Measurements from ENCODE around the gene BCAS4.

Gene BCAS4

GRCh38 chr20:50823319-50823718, 28.5 kb downstream of the BCAS4 start:
- no peak for DNase-seq (ENCODE audit: low spot score)

DNA sequence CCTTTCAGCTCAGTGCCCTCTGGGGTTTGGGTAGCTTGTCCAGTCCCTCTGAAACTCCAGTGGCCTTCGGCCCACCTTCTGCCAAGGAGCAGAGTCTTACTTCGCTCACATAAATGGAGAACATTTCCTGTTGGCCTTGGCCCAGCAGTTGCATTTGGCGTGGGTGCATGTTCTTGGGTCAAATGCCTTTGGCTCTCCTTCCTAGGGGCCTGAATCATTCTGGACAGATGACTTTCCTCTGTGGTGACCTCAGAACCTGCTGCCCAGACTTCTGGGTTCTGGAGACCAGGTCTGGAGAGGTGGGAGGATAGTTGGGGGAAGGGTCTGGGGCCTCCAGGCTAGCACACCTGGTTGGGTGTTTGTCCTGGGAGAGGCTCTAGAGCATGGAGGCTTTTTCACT, 29.3 kb downstream of the BCAS4 start:
- DNase-seq (ENCODE audit: low spot score), result peak; percentile 48

GRCh38 chr20:50826121-50826520, 31.3 kb downstream of the BCAS4 start:
- DNase-seq (ENCODE audit: low spot score), result no peak

GRCh38 chr20:50828363-50829136, 33.7 kb downstream of the BCAS4 start:
- no peak for DNase-seq (ENCODE audit: low spot score)

DNA sequence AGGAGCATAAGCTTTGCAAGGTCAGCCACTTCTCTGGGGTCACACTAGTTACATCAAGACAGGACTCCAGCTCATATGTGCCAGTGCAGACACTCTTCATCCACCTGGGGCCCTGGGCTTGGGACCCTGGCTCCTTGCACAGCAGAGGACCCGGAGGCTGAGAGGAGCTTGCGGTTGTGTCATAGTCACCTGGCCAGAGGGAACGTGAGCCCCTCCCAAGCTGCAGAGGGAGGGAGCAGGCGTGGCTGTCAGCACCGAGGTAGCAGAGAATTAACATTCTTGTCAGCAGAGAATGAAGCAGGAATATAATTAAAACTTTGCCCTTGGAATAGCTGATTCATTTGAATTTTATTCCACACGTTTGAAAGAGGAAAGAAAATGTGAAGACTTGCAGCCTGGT, 36.8 kb downstream of the BCAS4 start:
- DNase-seq (ENCODE audit: low spot score), result no peak

DNA sequence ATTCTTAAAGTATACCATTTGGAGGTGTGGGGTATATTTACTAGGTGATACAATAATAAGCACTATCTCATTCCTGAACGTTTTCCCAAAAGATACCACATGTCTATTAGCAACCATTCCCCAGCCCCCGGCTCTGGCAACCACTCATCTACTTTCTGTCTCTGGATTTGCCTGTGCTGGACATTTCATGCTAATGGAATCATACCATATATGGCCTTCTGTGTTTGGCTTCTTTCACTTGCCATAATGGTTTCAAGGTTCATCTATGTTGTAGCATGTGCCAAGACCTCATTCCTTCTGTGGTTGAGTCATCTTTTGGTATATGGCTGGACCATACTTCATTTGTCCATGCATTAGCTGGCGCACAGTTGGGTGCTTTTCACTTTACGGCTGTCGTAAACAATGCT, 39.7 kb downstream of the BCAS4 start:
- DNase-seq (ENCODE audit: low spot score), result no peak

- DNase-seq (ENCODE audit: low spot score), result no peak
These were observed 42.9 kb downstream of the BCAS4 start for GRCh38 chr20:50837532-50838321.

- DNase-seq (ENCODE audit: low spot score), result no peak
These were observed 43.4 kb downstream of the BCAS4 start for GRCh38 chr20:50838322-50838625.

GRCh38 chr20:50838707-50839385, 44.0 kb downstream of the BCAS4 start:
- no peak for DNase-seq (ENCODE audit: low spot score)

DNA sequence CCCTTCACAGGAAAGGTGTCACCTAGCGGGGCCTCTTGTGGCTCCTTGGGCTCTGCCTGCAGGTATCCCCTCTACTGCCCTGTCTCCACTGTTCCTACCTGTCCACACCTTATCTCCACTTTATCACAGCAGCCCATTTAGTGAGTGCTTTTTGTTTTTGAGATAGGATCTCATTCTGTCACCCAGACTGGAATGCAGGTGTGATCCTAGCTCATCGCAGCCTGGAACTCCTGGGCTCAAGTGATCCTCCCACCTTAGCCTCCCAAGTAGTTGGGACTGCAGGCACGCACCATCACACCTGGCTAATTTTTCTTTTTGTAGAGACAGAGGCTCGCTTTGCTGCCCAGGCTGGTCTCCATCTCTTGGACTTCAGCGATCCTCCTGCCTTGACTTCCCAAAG, 48.0 kb downstream of the BCAS4 start:
- no peak for DNase-seq (ENCODE audit: low spot score)

DNA sequence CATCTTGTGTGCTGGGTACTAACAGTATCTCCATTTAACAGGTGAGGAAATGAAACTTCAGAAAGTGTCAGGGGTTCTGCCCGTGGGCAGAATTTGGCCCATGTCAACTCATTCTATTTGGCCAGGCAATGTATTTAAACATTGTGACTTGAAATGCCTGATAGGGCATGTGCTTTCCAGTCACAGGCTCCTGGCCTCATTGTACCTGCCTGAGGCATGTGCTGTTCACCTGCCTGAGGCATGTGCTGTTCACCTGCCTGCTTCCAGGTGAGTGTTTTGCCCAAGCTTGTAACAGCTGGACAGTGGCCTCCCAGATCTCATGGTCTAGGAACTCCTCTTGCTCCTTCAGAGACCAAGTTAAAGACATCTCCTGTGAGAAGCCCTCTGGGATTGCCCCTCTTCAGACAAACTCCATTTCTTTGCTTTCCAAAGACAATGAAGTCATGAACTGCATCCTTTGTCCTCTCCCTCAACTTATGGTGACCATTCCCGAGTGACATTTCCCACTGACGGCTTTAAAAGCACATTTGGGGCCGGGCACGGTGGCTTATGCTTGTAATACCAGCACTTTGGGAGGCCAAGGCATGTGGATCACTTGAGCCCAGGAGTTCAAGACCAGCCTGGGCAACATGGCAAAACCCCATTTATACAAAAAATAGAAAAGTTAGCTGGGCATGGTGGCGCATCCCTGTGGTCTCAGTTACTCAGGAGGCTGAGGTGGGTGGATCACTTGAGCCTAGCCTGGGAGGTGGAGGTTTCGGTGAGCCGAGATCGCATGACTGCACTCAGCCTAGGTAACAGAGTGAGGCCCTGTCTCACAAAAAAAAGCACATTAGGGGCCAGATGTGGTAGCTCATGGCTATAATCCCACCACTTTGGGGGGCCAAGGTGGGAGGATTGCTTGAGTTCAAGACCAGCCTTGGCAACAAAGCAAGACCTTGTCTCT, 48.7 kb downstream of the BCAS4 start:
- no peak for DNase-seq (ENCODE audit: low spot score)

GRCh38 chr20:50844430-50845100, 49.7 kb downstream of the BCAS4 start:
- DNase-seq (ENCODE audit: low spot score), result peak; percentile 80

DNA sequence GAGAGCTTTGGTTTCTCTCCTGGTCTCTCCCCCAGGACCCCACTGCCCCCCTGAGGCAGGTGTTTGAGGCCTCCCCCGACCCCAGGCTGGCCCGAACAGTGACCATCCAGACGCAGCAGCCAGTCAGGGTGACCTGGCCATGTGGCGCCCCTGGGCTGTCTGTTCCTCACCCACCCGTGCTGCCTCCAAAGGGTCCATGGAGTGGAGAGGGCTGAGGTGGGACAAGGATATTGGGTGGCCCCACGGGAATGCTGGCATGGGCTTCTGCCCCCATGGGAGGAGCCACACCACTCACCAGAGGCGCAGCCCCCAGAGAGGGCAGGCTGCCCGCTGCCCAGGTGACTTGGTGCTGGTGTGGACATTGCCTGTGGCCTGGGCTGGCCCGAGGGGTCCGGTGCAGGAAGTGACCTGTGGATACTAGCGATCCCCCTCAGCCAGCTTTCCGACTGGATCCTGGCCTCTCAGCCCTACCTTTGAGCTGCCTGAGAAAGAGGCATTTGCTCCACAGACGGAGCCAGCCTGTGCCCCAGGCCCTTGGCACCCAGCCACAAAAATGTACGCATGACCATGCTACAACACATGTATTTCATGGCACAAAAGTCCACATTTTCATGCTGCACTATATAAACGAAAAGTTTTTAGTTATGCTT, 50.8 kb downstream of the BCAS4 start:
- DNase-seq (ENCODE audit: low spot score), result no peak

DNA sequence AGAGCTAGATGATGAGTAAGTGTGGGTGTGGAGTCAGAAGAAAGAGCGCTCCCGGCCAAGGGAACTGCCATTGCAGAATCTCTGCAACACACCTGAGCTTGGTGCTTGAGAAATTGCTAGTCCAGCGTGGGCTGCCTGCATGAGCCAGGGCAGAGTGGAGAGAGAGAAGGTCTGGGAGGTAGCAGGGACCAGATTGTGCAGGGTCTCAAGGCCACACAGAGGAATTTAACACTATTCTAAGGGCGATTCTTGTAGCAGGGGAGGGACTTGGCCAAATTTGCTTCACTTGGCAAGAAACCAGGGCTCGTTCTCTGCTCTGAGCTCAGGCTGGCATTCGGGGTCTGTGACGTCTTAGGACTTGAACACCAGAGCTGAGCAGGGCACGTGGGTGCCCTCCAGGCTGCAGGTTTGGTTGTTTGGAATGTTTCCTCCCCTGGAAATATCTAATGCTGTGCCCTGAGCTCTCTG, 53.5 kb downstream of the BCAS4 start:
- no peak for DNase-seq (ENCODE audit: low spot score)

- no peak for DNase-seq (ENCODE audit: low spot score)
These were observed 54.2 kb downstream of the BCAS4 start for GRCh38 chr20:50848846-50849673.

- DNase-seq (ENCODE audit: low spot score), result no peak
These were observed 55.9 kb downstream of the BCAS4 start for GRCh38 chr20:50850721-50851286.

DNA sequence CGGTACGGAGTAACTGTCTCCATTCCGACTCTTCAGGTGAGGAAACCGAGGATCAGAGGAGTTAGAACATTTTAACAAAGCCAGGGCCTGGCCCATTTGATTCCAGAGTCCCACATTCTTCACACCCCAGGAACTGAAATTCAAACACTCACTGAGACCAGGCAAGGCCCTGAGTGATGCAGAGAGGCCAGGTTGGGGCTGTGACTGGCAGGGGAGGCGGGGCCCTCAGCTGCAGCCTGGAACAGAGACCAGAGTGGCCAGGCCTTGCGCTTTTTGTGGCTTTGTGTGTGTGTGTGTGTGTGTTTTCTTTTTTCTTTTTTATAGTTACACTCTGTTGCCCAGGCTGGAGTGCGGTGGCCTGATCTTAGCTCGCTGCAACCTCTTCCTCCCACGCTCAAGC, 57.2 kb downstream of the BCAS4 start:
- no peak for DNase-seq (ENCODE audit: low spot score)

DNA sequence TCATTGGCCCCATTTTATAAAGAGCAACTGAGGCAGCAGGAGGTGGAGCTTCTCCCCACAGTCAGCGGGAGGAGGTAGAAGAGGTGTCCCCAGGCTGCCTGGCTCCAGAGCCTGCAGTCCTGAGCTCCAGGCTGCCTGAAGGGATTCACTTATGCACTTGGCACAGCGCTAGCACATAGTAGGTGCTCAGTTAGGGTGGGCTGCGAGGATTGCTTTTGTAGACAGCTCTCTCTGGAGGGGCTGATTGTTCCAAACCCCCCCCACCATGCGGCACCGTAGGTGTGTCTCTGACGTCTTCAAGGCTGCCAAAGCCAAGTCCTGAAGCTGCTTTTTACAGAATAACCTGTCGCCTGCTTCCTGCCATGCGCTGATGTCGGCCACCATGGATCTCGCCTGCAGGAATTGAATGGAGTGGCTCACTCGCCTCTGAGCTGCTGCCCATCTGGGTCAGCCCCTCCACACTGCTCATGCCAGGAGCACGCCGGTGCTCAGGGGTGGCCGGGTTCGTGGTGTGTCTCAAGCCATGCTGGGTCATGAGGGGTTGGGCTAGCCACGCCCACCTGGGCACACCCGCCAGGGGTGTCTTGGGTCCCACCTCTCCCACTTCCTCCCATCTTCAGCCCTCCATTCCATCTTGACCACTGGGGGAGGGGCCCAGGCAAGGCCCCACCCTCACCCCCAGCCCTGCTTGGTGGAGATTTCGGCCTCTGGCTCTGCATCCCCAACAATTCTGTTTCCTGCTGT, 59.8 kb downstream of the BCAS4 start:
- DNase-seq (ENCODE audit: low spot score), result no peak
